HEK293 (cell line): ENCODE measurements around the gene GLIPR1L2.

Experiments
- CTCF ChIA-PET: fragments of 350-600 bp; formaldehyde crosslinking; extraction: SDS; loops from one replicate; lab custom pipeline; 2021; ENCODE audit warnings: antibody characterized with exemption; lab: Yijun Ruan, JAX
- POLR2A ChIA-PET: fragments of 300-600 bp; formaldehyde crosslinking; extraction: SDS; loops from one replicate; lab custom pipeline; 2020; ENCODE audit warnings: antibody characterized with exemption, inconsistent platforms; lab: Yijun Ruan, JAX
- H3K27ac ChIP-seq: fragments of 200-500 bp; sonication (Bioruptor generic); 2 replicates; pipeline ENCODE4 v1.5.1; 2014; ENCODE audit warnings: low read depth, low read length, control low read depth, inconsistent platforms; ENCODE audit errors: extremely low read depth
- H3K36me3 ChIP-seq, 2 experiments: fragments of 200-500 bp in 1 of 2; sonication (Bioruptor generic) in 1 of 2; 1 replicate in 1 of 2; 2 replicates in 1 of 2; pipeline ENCODE4 v1.5.1; 2014 to 2017; ENCODE audit warnings: inconsistent platforms in 2 of 2, low read length in 2 of 2; ENCODE audit not compliant: control insufficient read depth in 2 of 2, insufficient read depth in 1 of 2
- H3K4me1 ChIP-seq: fragments of 200-500 bp; sonication (Bioruptor generic); 2 replicates; pipeline ENCODE4 v1.5.1; 2014; ENCODE audit warnings: mild to moderate bottlenecking, low read length, inconsistent platforms; ENCODE audit not compliant: control insufficient read depth, insufficient read depth
- H3K4me3 ChIP-seq: 2 replicates; pipeline ENCODE4 v1.5.1; 2011; ENCODE audit warnings: low read depth, mild to moderate bottlenecking, control low read depth, low read length, moderate library complexity
- H3K9me3 ChIP-seq: fragments of 200-500 bp; sonication (Bioruptor generic); 2 replicates; pipeline ENCODE4 v1.5.1; 2014; ENCODE audit warnings: low read depth, low read length, inconsistent platforms; ENCODE audit not compliant: control insufficient read depth, insufficient read depth
- AEBP2 ChIP-seq: fragments of 450-650 bp; formaldehyde crosslinking; IDR thresholded peaks from 2 replicates; pipeline ENCODE4 v1.5.1; 2016; ENCODE audit warnings: missing biosample characterization, missing genetic modification characterization, borderline replicate concordance
- GLI4 ChIP-seq: fragments of 450-650 bp; formaldehyde crosslinking; IDR thresholded peaks from 2 replicates; pipeline ENCODE4 v1.5.1; 2016; ENCODE audit warnings: missing biosample characterization, missing genetic modification characterization
- HOXA7 ChIP-seq: sonication (generic); formaldehyde crosslinking; IDR thresholded peaks from 2 replicates; pipeline ENCODE4 v1.8.1; 2022; ENCODE audit warnings: missing genetic modification reagents, borderline replicate concordance
- MZF1 ChIP-seq: fragments of 450-650 bp; formaldehyde crosslinking; IDR thresholded peaks from 2 replicates; pipeline ENCODE4 v1.5.1; 2017; ENCODE audit warnings: missing biosample characterization, missing genetic modification characterization, borderline replicate concordance
- PRDM1 ChIP-seq: fragments of 450-650 bp; formaldehyde crosslinking; IDR thresholded peaks from 2 replicates; pipeline ENCODE4; 2016; ENCODE audit warnings: missing biosample characterization, missing genetic modification characterization
- PRDM2 ChIP-seq: fragments of 450-650 bp; formaldehyde crosslinking; IDR thresholded peaks from 2 replicates; pipeline ENCODE4 v1.5.1; 2016; ENCODE audit warnings: missing biosample characterization, missing genetic modification characterization, borderline replicate concordance
- SALL2 ChIP-seq: fragments of 450-650 bp; formaldehyde crosslinking; IDR thresholded peaks from 2 replicates; pipeline ENCODE4 v1.5.0; 2017; ENCODE audit warnings: missing biosample characterization, mild to moderate bottlenecking, missing genetic modification characterization, borderline replicate concordance
- ZBTB10 ChIP-seq: fragments of 450-650 bp; formaldehyde crosslinking; IDR thresholded peaks from 2 replicates; pipeline ENCODE4 v1.5.1; 2016; ENCODE audit warnings: missing biosample characterization, missing genetic modification characterization
- ZBTB48 ChIP-seq: fragments of 450-650 bp; formaldehyde crosslinking; IDR thresholded peaks from 2 replicates; pipeline ENCODE4 v1.5.1; 2016; ENCODE audit warnings: missing biosample characterization, missing genetic modification characterization
- ZFP41 ChIP-seq: fragments of 450-650 bp; formaldehyde crosslinking; IDR thresholded peaks from 2 replicates; pipeline ENCODE4 v1.5.1; 2016; ENCODE audit warnings: missing biosample characterization, missing genetic modification characterization, borderline replicate concordance
- ZFP69B ChIP-seq: fragments of 450-650 bp; formaldehyde crosslinking; IDR thresholded peaks from 2 replicates; pipeline ENCODE4 v1.5.1; 2016; ENCODE audit warnings: missing biosample characterization, missing genetic modification characterization
- ZIC2 ChIP-seq: fragments of 450-650 bp; formaldehyde crosslinking; IDR thresholded peaks from 2 replicates; pipeline ENCODE4 v1.5.1; 2016; ENCODE audit warnings: missing biosample characterization, missing genetic modification characterization
- ZNF121 ChIP-seq: fragments of 450-650 bp; formaldehyde crosslinking; IDR thresholded peaks from 2 replicates; pipeline ENCODE4 v1.5.1; 2016; ENCODE audit warnings: missing biosample characterization, missing genetic modification characterization
- ZNF292 ChIP-seq: fragments of 450-650 bp; formaldehyde crosslinking; IDR thresholded peaks from 2 replicates; pipeline ENCODE4 v1.5.1; 2016; ENCODE audit warnings: low read depth, missing biosample characterization, missing genetic modification characterization, borderline replicate concordance
- ZNF302 ChIP-seq: fragments of 450-650 bp; formaldehyde crosslinking; IDR thresholded peaks from 2 replicates; pipeline ENCODE4 v1.5.1; 2016; ENCODE audit warnings: missing biosample characterization, missing genetic modification characterization, low read depth
- ZNF311 ChIP-seq: fragments of 450-650 bp; formaldehyde crosslinking; IDR thresholded peaks from 2 replicates; pipeline ENCODE4 v1.5.1; 2017; ENCODE audit warnings: missing biosample characterization, missing genetic modification characterization, borderline replicate concordance
- ZNF513 ChIP-seq: fragments of 450-650 bp; IDR thresholded peaks from 2 replicates; pipeline ENCODE4 v1.5.1; 2018; ENCODE audit warnings: missing biosample characterization, missing genetic modification characterization
- ZNF560 ChIP-seq: fragments of 450-650 bp; formaldehyde crosslinking; IDR thresholded peaks from 2 replicates; pipeline ENCODE4 v1.5.1; 2017; ENCODE audit warnings: missing biosample characterization, missing genetic modification characterization, borderline replicate concordance
- ZNF626 ChIP-seq: fragments of 450-650 bp; sonication (Bioruptor Pico); formaldehyde crosslinking; IDR thresholded peaks from 2 replicates; pipeline ENCODE4 v1.5.1; 2018; ENCODE audit warnings: missing biosample characterization, missing genetic modification characterization, inconsistent platforms
- ZNF677 ChIP-seq: fragments of 450-650 bp; IDR thresholded peaks from 2 replicates; pipeline ENCODE4 v1.5.0; 2018; ENCODE audit warnings: missing biosample characterization, mild to moderate bottlenecking, missing genetic modification characterization, moderate library complexity
- ZSCAN16 ChIP-seq: fragments of 450-650 bp; formaldehyde crosslinking; IDR thresholded peaks from 2 replicates; pipeline ENCODE4 v1.5.1; 2016; ENCODE audit warnings: missing biosample characterization, missing genetic modification characterization
- ZSCAN18 ChIP-seq: fragments of 450-650 bp; formaldehyde crosslinking; IDR thresholded peaks from 2 replicates; pipeline ENCODE4 v1.5.1; 2016; ENCODE audit warnings: missing biosample characterization, missing genetic modification characterization
- ZSCAN5A ChIP-seq: fragments of 450-650 bp; formaldehyde crosslinking; IDR thresholded peaks from 2 replicates; pipeline ENCODE4 v1.5.1; 2016; ENCODE audit warnings: missing biosample characterization, missing genetic modification characterization

GLIPR1L2 gene

GRCh38 chr12:75366629-75367028, 24.3 kb upstream of the GLIPR1L2 start (continued):
- TF ChIP-seq PRDM2 (tag by site-specific recombination) (no peak), ZFP69B (no peak), ZNF302 (tag by site-specific recombination) (no peak), ZNF560 (no peak), ZNF311 (tag by site-specific recombination) (no peak), ZNF292 (no peak)

- Histone ChIP-seq H3K4me1 (no peaks in the 10 kb centered on the region), H3K9me3 (no peaks in the 10 kb centered on the region), H3K4me3 (no peak overlapping the region), H3K36me3 (no peaks in the 10 kb centered on the region), H3K27ac (no peak overlapping the region)
- ChIA-PET POLR2A (no interaction called here), CTCF (interaction anchor here (0.9 kb wide), 1 partner anchor 16 kb away, joined by 3 read pairs; the partner anchor contains the start of gene GLIPR1L2)
- TF ChIP-seq ZBTB10 (no peak), ZSCAN18 (tag by site-specific recombination) (no peak), ZNF121 (no peak), ZNF677 (tag by site-specific recombination) (no peak), ZSCAN5A (no peak), ZNF311 (tag by site-specific recombination) (no peak), AEBP2 (tag by site-specific recombination) (no peak), ZBTB48 (tag by site-specific recombination) (no peak), ZFP41 (tag by site-specific recombination) (no peak), PRDM1 (tag by site-specific recombination) (no peak), ZNF626 (tag by site-specific recombination) (no peak), SALL2 (tag by site-specific recombination) (no peak), MZF1 (tag by site-specific recombination) (no peak), ZNF513 (no peak), ZIC2 (tag by site-specific recombination) (no peak), ZSCAN16 (tag by site-specific recombination) (no peak), GLI4 (tag by site-specific recombination) (no peak), HOXA7 (CRISPR knock-in tag) (no peak)
Measured at GRCh38 chr12:75374971-75375370, 15.9 kb upstream of the GLIPR1L2 start.
